Hematopoietic multipotent progenitor cell treated with erythropoietin and hydrocortisone succinate and interleukin-3 and kit ligand, for 8 days (in vitro differentiated cells): ENCODE results near the gene CCDC50.

Experiments
- DNase-seq: peaks from one replicate; pipeline ENCODE4 v3.0.0-alpha.2; 2015

The CCDC50 gene

GRCh38 chr3:191321019-191321767 is 8.0 kb upstream of the CCDC50 start:
- DNase-seq = no peak

- DNase-seq = no peak
Observed at GRCh38 chr3:191324936-191325335, 4.3 kb upstream of the CCDC50 start.

- DNase-seq = no peak
Observed at GRCh38 chr3:191327526-191327925, 1.7 kb upstream of the CCDC50 start.

GRCh38 chr3:191328383-191328961 is 722 bp upstream of the CCDC50 start:
- peak; percentile 88 for DNase-seq

- DNase-seq = peak; percentile 44
Observed at GRCh38 chr3:191329654-191330529, 698 bp downstream of the CCDC50 start, which contains the start of gene UTS2B. TSS of gene UTS2B (minus strand) at chr3:191330526. CDS start at chr3:191282189, 48,337 bp downstream.

- no peak for DNase-seq
Observed at GRCh38 chr3:191330530-191331048, 1.4 kb downstream of the CCDC50 start.

GRCh38 chr3:191331388-191331787 is 2.2 kb downstream of the CCDC50 start:
- DNase-seq = no peak

GRCh38 chr3:191333298-191333880 is 4.2 kb downstream of the CCDC50 start:
- DNase-seq = no peak

GRCh38 chr3:191334346-191334893 is 5.2 kb downstream of the CCDC50 start:
- DNase-seq = no peak

- no peak for DNase-seq
Observed at GRCh38 chr3:191336833-191337232, 7.6 kb downstream of the CCDC50 start.

GRCh38 chr3:191338177-191338488 is 8.9 kb downstream of the CCDC50 start:
- no peak for DNase-seq

GRCh38 chr3:191339316-191339917 is 10.2 kb downstream of the CCDC50 start:
- no peak for DNase-seq

GRCh38 chr3:191340351-191340750 is 11.2 kb downstream of the CCDC50 start:
- DNase-seq = no peak

GRCh38 chr3:191340966-191341365 is 11.8 kb downstream of the CCDC50 start:
- no peak for DNase-seq

- no peak for DNase-seq
Observed at GRCh38 chr3:191342006-191342405, 12.8 kb downstream of the CCDC50 start.

- no peak for DNase-seq
Observed at GRCh38 chr3:191342411-191342810, 13.2 kb downstream of the CCDC50 start.

GRCh38 chr3:191343115-191343514 is 13.9 kb downstream of the CCDC50 start:
- no peak for DNase-seq

GRCh38 chr3:191343913-191344312 is 14.7 kb downstream of the CCDC50 start:
- DNase-seq = no peak

GRCh38 chr3:191345334-191345733 is 16.1 kb downstream of the CCDC50 start:
- DNase-seq = no peak

- no peak for DNase-seq
Observed at GRCh38 chr3:191347228-191347627, 18.0 kb downstream of the CCDC50 start.

- no peak for DNase-seq
Observed at GRCh38 chr3:191348098-191348497, 18.9 kb downstream of the CCDC50 start.

GRCh38 chr3:191350396-191351090 is 21.3 kb downstream of the CCDC50 start:
- no peak for DNase-seq
